ENCODE data around the gene BARX2. TPM values are rescaled to one million over a fixed set of nuclear protein-coding genes. Genes with fewer than 3 reads are reported as not detected.

BARX2 gene
- total RNA-seq, 4 donors from 2014 or later = 2.1 TPM; not detected in 3

GRCh38 chr11:129384415-129384814 is 8.8 kb downstream of the BARX2 start:
- ATAC-seq = no peak
- 60 to 74% methylated on average over 2 to 3 of the region's 3 CpGs for WGBS, 2 donors (ENCODE audit: low coverage in 1 of 2)
- H3K9me3 ChIP-seq = no peaks in the 10 kb centered on the region
- no peaks in the 10 kb centered on the region for H3K4me1 ChIP-seq
- no peak overlapping the region for H3K27ac ChIP-seq
- H3K4me3 ChIP-seq = no peak overlapping the region
- H3K27me3 ChIP-seq = peaks cover 64% of the 10 kb centered on the region
- H3K36me3 ChIP-seq = no peaks in the 10 kb centered on the region
- TF ChIP-seq POLR2AphosphoS5 (IDR thresholded peaks at IDR 0.05) = no peak
- TF ChIP-seq EP300 (IDR thresholded peaks at IDR 0.05) = no peak
- TF ChIP-seq CTCF (IDR thresholded peaks at IDR 0.05) = no peak
- no peak for TF ChIP-seq POLR2A (IDR thresholded peaks at IDR 0.05)

- Histone ChIP-seq H3K27ac (no peak overlapping the region), H3K9me3 (no peaks in the 10 kb centered on the region), H3K27me3 (peaks cover 63% of the 10 kb centered on the region), H3K4me3 (no peak overlapping the region), H3K36me3 (no peaks in the 10 kb centered on the region), H3K4me1 (no peaks in the 10 kb centered on the region)
- TF ChIP-seq POLR2AphosphoS5 (IDR thresholded peaks at IDR 0.05) (no peak), CTCF (IDR thresholded peaks at IDR 0.05) (no peak), POLR2A (IDR thresholded peaks at IDR 0.05) (no peak), EP300 (IDR thresholded peaks at IDR 0.05) (no peak)
- WGBS, 2 donors (ENCODE audit: low coverage in 1 of 2) = 53 to 70% methylated on average over 2 of the region's 2 CpGs
- ATAC-seq = no peak
Measured at GRCh38 chr11:129385801-129386200, 10.2 kb downstream of the BARX2 start.

DNA sequence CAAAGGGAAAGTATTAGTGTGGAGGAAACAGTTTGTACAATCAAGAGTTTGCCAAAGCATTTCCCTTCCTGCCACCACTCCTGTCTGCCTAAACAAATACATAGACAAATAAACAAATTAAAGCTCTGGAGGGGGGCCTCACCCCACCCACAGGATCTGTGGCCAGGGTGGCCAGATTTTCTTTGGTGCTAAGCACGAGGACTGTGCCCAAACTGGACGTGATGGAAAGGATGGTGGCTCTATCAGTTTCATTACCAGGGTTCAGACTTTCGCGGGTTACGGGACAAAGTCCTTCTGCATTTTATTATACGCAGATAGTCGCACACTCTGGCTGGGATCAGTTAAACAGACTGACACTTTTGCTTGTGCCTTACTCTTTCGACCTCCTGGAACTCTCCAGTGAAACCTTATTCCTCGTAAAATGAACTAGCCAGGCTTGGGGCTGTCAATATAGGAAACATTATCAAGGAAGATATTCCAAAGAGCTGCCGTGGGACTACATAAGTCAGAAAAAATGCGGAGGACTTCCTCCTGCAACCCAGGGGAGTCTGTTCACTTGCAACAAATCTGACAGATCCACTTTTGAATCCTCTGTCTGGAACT is 11.2 kb downstream of the BARX2 start:
- Histone ChIP-seq H3K36me3 (no peaks in the 10 kb centered on the region), H3K27me3 (peaks cover 63% of the 10 kb centered on the region), H3K4me3 (no peak overlapping the region), H3K4me1 (no peaks in the 10 kb centered on the region), H3K27ac (no peak overlapping the region), H3K9me3 (no peaks in the 10 kb centered on the region)
- 30 to 46% methylated on average over 2 to 11 of the region's 11 CpGs for WGBS, 2 donors (ENCODE audit: low coverage in 1 of 2)
- no peak for ATAC-seq
- TF ChIP-seq EP300 (IDR thresholded peaks at IDR 0.05) = no peak

- no peak for ATAC-seq
- WGBS, 2 donors (ENCODE audit: low coverage in 1 of 2) = 60 to 80% methylated on average over 1 of the region's 1 CpG
- Histone ChIP-seq H3K9me3 (no peaks in the 10 kb centered on the region), H3K27ac (no peak overlapping the region), H3K27me3 (peaks cover 57% of the 10 kb centered on the region), H3K36me3 (no peaks in the 10 kb centered on the region), H3K4me1 (no peaks in the 10 kb centered on the region), H3K4me3 (no peak overlapping the region)
- TF ChIP-seq POLR2A (IDR thresholded peaks at IDR 0.05) (no peak), CTCF (IDR thresholded peaks at IDR 0.05) (no peak), EP300 (IDR thresholded peaks at IDR 0.05) (no peak)
Measured at GRCh38 chr11:129387434-129387833, 11.8 kb downstream of the BARX2 start.

DNA sequence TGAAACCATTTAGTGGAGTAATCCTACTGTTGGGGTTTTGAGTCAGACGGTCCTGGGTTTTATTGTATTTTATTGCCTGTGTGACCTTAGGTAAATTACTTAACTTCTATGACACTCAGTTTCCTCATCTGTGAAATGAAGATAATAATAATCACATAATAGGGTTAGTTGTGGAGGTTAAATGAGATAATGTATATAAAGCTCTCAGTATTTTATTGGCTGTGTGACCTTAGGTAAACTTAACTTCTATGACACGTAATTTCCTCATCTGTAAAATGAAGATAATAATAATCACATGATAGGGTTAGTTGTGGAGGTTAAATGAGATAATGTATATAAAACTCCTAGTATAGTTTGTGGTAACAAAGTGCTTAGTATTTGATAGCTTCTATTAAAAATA is 13.2 kb downstream of the BARX2 start:
- WGBS, 2 donors (ENCODE audit: low coverage in 1 of 2) = 43 to 63% methylated on average over 2 of the region's 2 CpGs
- no peak for ATAC-seq
- Histone ChIP-seq H3K9me3 (no peaks in the 10 kb centered on the region), H3K4me1 (no peaks in the 10 kb centered on the region), H3K4me3 (no peak overlapping the region), H3K27me3 (peaks cover 48% of the 10 kb centered on the region), H3K27ac (no peak overlapping the region), H3K36me3 (no peaks in the 10 kb centered on the region)
- no peak for TF ChIP-seq POLR2A (IDR thresholded peaks at IDR 0.05)
- TF ChIP-seq CTCF (IDR thresholded peaks at IDR 0.05) = no peak
- TF ChIP-seq POLR2AphosphoS5 (IDR thresholded peaks at IDR 0.05) = no peak
- no peak for TF ChIP-seq EP300 (IDR thresholded peaks at IDR 0.05)
